ENCODE results near the gene SELENOO. TPM values are rescaled to one million over a fixed set of nuclear protein-coding genes. Genes with fewer than 3 reads are reported as not detected.
"Not testable (repeated sequence)": the region's sequence is repeated elsewhere in the genome, so short reads cannot be mapped to it uniquely, and the experiment has no call there.

Gene SELENOO
- polyA plus RNA-seq, 10 donors, result 6.8 to 16.9 (median 12.4) TPM

- no peak for DNase-seq
Observed at GRCh38 chr22:50197856-50198623, 2.8 kb upstream of the SELENOO start.

GRCh38 chr22:50198624-50199017 is 2.2 kb upstream of the SELENOO start:
- no peak for DNase-seq

- DNase-seq, result no peak
Observed at GRCh38 chr22:50199251-50199721, 1.5 kb upstream of the SELENOO start.

- no peak for DNase-seq
Observed at GRCh38 chr22:50199829-50200460, 866 bp upstream of the SELENOO start.

GRCh38 chr22:50201191-50202129 is 649 bp downstream of the SELENOO start:
- no peak for DNase-seq

- DNase-seq, result no peak
Observed at GRCh38 chr22:50202130-50202666, 1.4 kb downstream of the SELENOO start.

- DNase-seq, result no peak
Observed at GRCh38 chr22:50203288-50203687, 2.5 kb downstream of the SELENOO start.

GRCh38 chr22:50204571-50204970 is 3.8 kb downstream of the SELENOO start:
- DNase-seq, result no peak

- not testable (repeated sequence) for DNase-seq
Observed at GRCh38 chr22:50204998-50205397, 4.2 kb downstream of the SELENOO start.

GRCh38 chr22:50205781-50206569 is 5.2 kb downstream of the SELENOO start:
- no peak for DNase-seq

GRCh38 chr22:50206599-50206998 is 5.8 kb downstream of the SELENOO start:
- DNase-seq, result peak in 1 of 3 donors; percentile 35

- peak in 1 of 3 donors; percentile 24 for DNase-seq
Observed at GRCh38 chr22:50207383-50208140, 6.8 kb downstream of the SELENOO start.

- DNase-seq, result no peak
Observed at GRCh38 chr22:50208430-50208938, 7.7 kb downstream of the SELENOO start.

GRCh38 chr22:50208939-50209892 is 8.4 kb downstream of the SELENOO start:
- no peak for DNase-seq

GRCh38 chr22:50209893-50210292 is 9.1 kb downstream of the SELENOO start:
- DNase-seq, result peak in 2 of 3 donors; percentile 37 to 83

- DNase-seq, result no peak
Observed at GRCh38 chr22:50210378-50211139, 9.7 kb downstream of the SELENOO start.

GRCh38 chr22:50211147-50211546 is 10.3 kb downstream of the SELENOO start:
- no peak for DNase-seq

GRCh38 chr22:50213263-50213662 is 12.5 kb downstream of the SELENOO start:
- DNase-seq, result no peak

Data from muscle of back (tissue), 11 donors.